Chondrocyte (in vitro differentiated cells): ENCODE measurements around the gene CYP46A1. TPM values are rescaled to one million over a fixed set of nuclear protein-coding genes. Genes with fewer than 3 reads are reported as not detected.
"Not testable (repeated sequence)": the region's sequence is repeated elsewhere in the genome, so short reads cannot be mapped to it uniquely, and the experiment has no call there.

Source experiments
- DNase-seq: peaks from one replicate; pipeline ENCODE4 v3.0.0; 2021; ENCODE audit warnings: mixed read lengths, low spot score
- H3K27ac Mint-ChIP-seq: one replicate; pipeline ENCODE4 v1.8.0; 2021; ENCODE audit warnings: mild to moderate bottlenecking, moderate library complexity, mixed read lengths; ENCODE audit not compliant: unreplicated experiment
- H3K27me3 Mint-ChIP-seq: 2 replicates; pipeline ENCODE4 v1.8.0; 2021; ENCODE audit warnings: low read depth, mixed read lengths
- H3K36me3 Mint-ChIP-seq: 2 replicates; pipeline ENCODE4 v1.8.0; 2021; ENCODE audit warnings: low read depth, mixed read lengths
- H3K4me1 Mint-ChIP-seq: 2 replicates; pipeline ENCODE4 v1.8.0; 2021; ENCODE audit warnings: low read depth, mild to moderate bottlenecking, mixed read lengths
- H3K4me3 Mint-ChIP-seq: one replicate; pipeline ENCODE4 v1.8.0; 2021; ENCODE audit warnings: mild to moderate bottlenecking, moderate library complexity, mixed read lengths; ENCODE audit not compliant: unreplicated experiment
- H3K9me3 Mint-ChIP-seq: 2 replicates; pipeline ENCODE4 v1.8.0; 2021; ENCODE audit warnings: low read depth, mixed read lengths
- CTCF ChIP-seq: fragments of 200-600 bp; sonication (generic); IDR thresholded peaks from 2 replicates; pipeline ENCODE4 v1.5.0; 2021; ENCODE audit warnings: antibody characterized with exemption, mild to moderate bottlenecking, moderate library complexity
- total RNA-seq: library from RNA; stranded (reverse); gene quantifications from 3 replicates; pipeline ENCODE4 v1.2.1, GENCODE V29; 2021

Gene CYP46A1
- total RNA-seq, 1 donor from 2014 or later, result 0.72 TPM

GRCh38 chr14:99757331-99758070 lies 73.4 kb downstream of the CYP46A1 start:
- DNase-seq, result peak; percentile 29
- H3K27me3 Mint-ChIP-seq, result no peaks in the 10 kb centered on the region
- H3K4me3 Mint-ChIP-seq, result no peak overlapping the region
- peaks cover 68% of the 10 kb centered on the region for H3K4me1 Mint-ChIP-seq
- H3K36me3 Mint-ChIP-seq, result no peaks in the 10 kb centered on the region
- TF ChIP-seq CTCF, result peak; percentile 21
- no peaks in the 10 kb centered on the region for H3K9me3 Mint-ChIP-seq
- peak overlapping the region; percentile 76 for H3K27ac Mint-ChIP-seq

- Mint-ChIP-seq H3K4me3 (no peak overlapping the region), H3K27me3 (no peaks in the 10 kb centered on the region), H3K27ac (peak overlapping the region; percentile 76), H3K36me3 (no peaks in the 10 kb centered on the region), H3K4me1 (peaks cover 61% of the 10 kb centered on the region), H3K9me3 (no peaks in the 10 kb centered on the region)
- no peak for TF ChIP-seq CTCF
- DNase-seq, result peak; percentile 35
Observed at GRCh38 chr14:99758121-99758821, 74.2 kb downstream of the CYP46A1 start.

- H3K4me1 Mint-ChIP-seq, result peaks cover 53% of the 10 kb centered on the region
- no peaks in the 10 kb centered on the region for H3K27me3 Mint-ChIP-seq
- no peak overlapping the region for H3K4me3 Mint-ChIP-seq
- no peak for TF ChIP-seq CTCF
- peak overlapping the region; percentile 59 for H3K27ac Mint-ChIP-seq
- H3K36me3 Mint-ChIP-seq, result no peaks in the 10 kb centered on the region
- H3K9me3 Mint-ChIP-seq, result no peaks in the 10 kb centered on the region
- peak; percentile 66 for DNase-seq
Observed at GRCh38 chr14:99758872-99759545, 74.9 kb downstream of the CYP46A1 start.

- Mint-ChIP-seq H3K27me3 (no peaks in the 10 kb centered on the region), H3K4me3 (no peak overlapping the region), H3K9me3 (no peaks in the 10 kb centered on the region), H3K36me3 (no peaks in the 10 kb centered on the region), H3K4me1 (peaks cover 48% of the 10 kb centered on the region), H3K27ac (peak overlapping the region; percentile 59)
- peak; percentile 69 for DNase-seq
- TF ChIP-seq CTCF, result no peak
Observed at GRCh38 chr14:99759546-99759925, 75.4 kb downstream of the CYP46A1 start.

- Mint-ChIP-seq H3K27me3 (no peaks in the 10 kb centered on the region), H3K36me3 (no peaks in the 10 kb centered on the region), H3K4me1 (peaks cover 37% of the 10 kb centered on the region), H3K27ac (no peak overlapping the region), H3K4me3 (no peak overlapping the region), H3K9me3 (no peaks in the 10 kb centered on the region)
- TF ChIP-seq CTCF, result no peak
- no peak for DNase-seq
Observed at GRCh38 chr14:99760817-99761216, 76.7 kb downstream of the CYP46A1 start.

GRCh38 chr14:99762911-99763310 lies 78.8 kb downstream of the CYP46A1 start:
- H3K36me3 Mint-ChIP-seq, result not testable (repeated sequence)

More at GRCh38 chr14:99762911-99763310, 78.8 kb downstream of the CYP46A1 start:
- H3K27me3 Mint-ChIP-seq, H3K4me3 Mint-ChIP-seq, DNase-seq, H3K9me3 Mint-ChIP-seq, H3K27ac Mint-ChIP-seq: not testable (repeated sequence)
- H3K4me1 Mint-ChIP-seq, result peaks cover 33% of the 10 kb centered on the region
